ENCODE data around the gene REV3L.

GRCh38 chr6:111339294-111339693 is 143.7 kb downstream of the REV3L start:
- no peak for TF ChIP-seq EZH2 (IDR thresholded peaks at IDR 0.05; ENCODE audit: low read length, missing control alignments)
- TF ChIP-seq, protein P1, sequence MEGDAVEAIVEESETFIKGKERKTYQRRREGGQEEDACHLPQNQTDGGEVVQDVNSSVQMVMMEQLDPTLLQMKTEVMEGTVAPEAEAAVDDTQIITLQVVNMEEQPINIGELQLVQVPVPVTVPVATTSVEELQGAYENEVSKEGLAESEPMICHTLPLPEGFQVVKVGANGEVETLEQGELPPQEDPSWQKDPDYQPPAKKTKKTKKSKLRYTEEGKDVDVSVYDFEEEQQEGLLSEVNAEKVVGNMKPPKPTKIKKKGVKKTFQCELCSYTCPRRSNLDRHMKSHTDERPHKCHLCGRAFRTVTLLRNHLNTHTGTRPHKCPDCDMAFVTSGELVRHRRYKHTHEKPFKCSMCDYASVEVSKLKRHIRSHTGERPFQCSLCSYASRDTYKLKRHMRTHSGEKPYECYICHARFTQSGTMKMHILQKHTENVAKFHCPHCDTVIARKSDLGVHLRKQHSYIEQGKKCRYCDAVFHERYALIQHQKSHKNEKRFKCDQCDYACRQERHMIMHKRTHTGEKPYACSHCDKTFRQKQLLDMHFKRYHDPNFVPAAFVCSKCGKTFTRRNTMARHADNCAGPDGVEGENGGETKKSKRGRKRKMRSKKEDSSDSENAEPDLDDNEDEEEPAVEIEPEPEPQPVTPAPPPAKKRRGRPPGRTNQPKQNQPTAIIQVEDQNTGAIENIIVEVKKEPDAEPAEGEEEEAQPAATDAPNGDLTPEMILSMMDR (conservative IDR thresholded peaks at IDR 0.05 in 1 of 2, IDR thresholded peaks at IDR 0.05 in 1 of 2; ENCODE audit: low read depth in 1 of 2, low read length in 2 of 2) = no peak

All from fibroblast of lung (primary cell).